NT2/D1 (cell line): ENCODE results near the gene SP5.

Source experiments
- SUZ12 ChIP-seq: IDR thresholded peaks from 2 replicates; pipeline ENCODE4 v1.6.1; 2011; ENCODE audit not compliant: insufficient read length, insufficient read depth; ENCODE audit errors: extremely low read depth
- ZNF274 ChIP-seq: IDR thresholded peaks from 2 replicates; pipeline ENCODE4 v1.6.1; 2011; ENCODE audit warnings: mild to moderate bottlenecking, low read depth, low read length

DNA sequence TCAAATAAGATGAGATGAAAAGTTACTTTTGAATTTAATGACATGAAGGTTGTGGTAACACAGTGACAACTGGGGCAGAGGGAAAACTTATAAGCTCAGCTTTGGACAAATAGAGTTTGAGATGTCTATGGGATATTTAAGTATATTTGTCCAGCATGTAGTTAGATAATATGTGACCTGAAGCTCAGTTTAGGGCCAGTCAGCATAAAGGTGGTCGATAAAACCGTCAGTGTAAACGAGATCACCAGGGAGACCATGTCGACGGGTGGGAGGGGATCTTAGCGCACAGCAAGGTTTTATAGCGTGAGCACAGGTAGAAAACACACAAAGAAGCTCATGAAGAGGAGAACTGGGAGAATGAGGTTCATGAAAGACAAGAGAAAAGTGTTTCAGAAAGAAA lies 47.6 kb downstream of the SP5 start:
- TF ChIP-seq ZNF274 (no peak), SUZ12 (no peak)
